Measurements from ENCODE around the gene GPC5.

DNA sequence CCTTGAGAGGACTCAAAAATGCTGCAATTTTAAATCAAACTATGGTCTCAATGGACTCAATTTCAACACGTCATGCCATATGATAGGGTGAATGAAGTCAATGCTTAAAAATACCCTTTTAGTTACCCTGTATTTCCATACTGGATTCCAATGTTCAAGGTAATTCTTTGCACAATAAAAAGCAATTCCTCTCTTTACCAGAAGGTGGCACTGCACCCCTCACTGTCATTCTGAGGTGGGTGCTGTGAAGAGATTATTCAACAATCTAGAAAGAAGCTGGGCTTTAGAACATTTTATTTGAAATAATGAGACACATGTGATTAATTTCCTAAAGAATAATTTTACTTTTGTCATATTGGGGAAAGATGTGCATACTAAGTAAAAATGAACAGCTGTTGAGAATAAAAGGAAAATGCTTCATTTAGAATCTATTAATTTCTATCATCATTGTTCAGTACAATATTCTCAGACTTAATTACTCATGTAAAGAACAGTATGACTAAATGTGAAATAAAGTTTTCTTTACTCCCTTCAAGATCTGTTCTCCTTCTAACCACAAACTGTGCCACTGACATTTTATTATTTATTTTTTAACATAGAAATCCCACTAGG lies 789.1 kb downstream of the GPC5 start:
- no peak for TF ChIP-seq TCF12 (IDR thresholded peaks at IDR 0.05; ENCODE audit: low read depth)
- TF ChIP-seq, protein P1, sequence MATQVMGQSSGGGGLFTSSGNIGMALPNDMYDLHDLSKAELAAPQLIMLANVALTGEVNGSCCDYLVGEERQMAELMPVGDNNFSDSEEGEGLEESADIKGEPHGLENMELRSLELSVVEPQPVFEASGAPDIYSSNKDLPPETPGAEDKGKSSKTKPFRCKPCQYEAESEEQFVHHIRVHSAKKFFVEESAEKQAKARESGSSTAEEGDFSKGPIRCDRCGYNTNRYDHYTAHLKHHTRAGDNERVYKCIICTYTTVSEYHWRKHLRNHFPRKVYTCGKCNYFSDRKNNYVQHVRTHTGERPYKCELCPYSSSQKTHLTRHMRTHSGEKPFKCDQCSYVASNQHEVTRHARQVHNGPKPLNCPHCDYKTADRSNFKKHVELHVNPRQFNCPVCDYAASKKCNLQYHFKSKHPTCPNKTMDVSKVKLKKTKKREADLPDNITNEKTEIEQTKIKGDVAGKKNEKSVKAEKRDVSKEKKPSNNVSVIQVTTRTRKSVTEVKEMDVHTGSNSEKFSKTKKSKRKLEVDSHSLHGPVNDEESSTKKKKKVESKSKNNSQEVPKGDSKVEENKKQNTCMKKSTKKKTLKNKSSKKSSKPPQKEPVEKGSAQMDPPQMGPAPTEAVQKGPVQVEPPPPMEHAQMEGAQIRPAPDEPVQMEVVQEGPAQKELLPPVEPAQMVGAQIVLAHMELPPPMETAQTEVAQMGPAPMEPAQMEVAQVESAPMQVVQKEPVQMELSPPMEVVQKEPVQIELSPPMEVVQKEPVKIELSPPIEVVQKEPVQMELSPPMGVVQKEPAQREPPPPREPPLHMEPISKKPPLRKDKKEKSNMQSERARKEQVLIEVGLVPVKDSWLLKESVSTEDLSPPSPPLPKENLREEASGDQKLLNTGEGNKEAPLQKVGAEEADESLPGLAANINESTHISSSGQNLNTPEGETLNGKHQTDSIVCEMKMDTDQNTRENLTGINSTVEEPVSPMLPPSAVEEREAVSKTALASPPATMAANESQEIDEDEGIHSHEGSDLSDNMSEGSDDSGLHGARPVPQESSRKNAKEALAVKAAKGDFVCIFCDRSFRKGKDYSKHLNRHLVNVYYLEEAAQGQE (IDR thresholded peaks at IDR 0.05; ENCODE audit: low read depth) = no peak
- TF ChIP-seq TAF1 (IDR thresholded peaks at IDR 0.05; ENCODE audit: low read depth) = no peak
- TF ChIP-seq, protein P2, sequence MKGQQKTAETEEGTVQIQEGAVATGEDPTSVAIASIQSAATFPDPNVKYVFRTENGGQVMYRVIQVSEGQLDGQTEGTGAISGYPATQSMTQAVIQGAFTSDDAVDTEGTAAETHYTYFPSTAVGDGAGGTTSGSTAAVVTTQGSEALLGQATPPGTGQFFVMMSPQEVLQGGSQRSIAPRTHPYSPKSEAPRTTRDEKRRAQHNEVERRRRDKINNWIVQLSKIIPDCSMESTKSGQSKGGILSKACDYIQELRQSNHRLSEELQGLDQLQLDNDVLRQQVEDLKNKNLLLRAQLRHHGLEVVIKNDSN (IDR thresholded peaks at IDR 0.05) = no peak
